ENCODE measurements around the gene EBF3.

EBF3 gene

GRCh38 chr10:129852829-129853561 is 111.1 kb downstream of the EBF3 start:
- no peak for DNase-seq (ENCODE audit: low read depth in 1 of 2, low spot score in 1 of 2)
- no peak for TF ChIP-seq JUND (IDR thresholded peaks at IDR 0.05; ENCODE audit: low read depth)
- in situ Hi-C loops (cut with HindIII; ENCODE audit: low pct_unique_long_range_greater_than_20kb, low sequenced_read_pairs) = no loop called here

- in situ Hi-C loops (cut with HindIII; ENCODE audit: low pct_unique_long_range_greater_than_20kb, low sequenced_read_pairs) = no loop called here
Measured at GRCh38 chr10:129851941-129852640, 112.0 kb downstream of the EBF3 start.

GRCh38 chr10:129850790-129851189 is 113.3 kb downstream of the EBF3 start:
- in situ Hi-C loops (cut with HindIII; ENCODE audit: low pct_unique_long_range_greater_than_20kb, low sequenced_read_pairs) = no loop called here
- DNase-seq (ENCODE audit: low read depth in 1 of 2, low spot score in 1 of 2) = no peak

More at GRCh38 chr10:129851941-129852640, 112.0 kb downstream of the EBF3 start:
- no peak for TF ChIP-seq JUND (IDR thresholded peaks at IDR 0.05; ENCODE audit: low read depth)
- DNase-seq (ENCODE audit: low read depth in 1 of 2, low spot score in 1 of 2) = no peak

GRCh38 chr10:129850316-129850715 is 113.8 kb downstream of the EBF3 start:
- in situ Hi-C loops (cut with HindIII; ENCODE audit: low pct_unique_long_range_greater_than_20kb, low sequenced_read_pairs) = no loop called here
- TF ChIP-seq JUND (IDR thresholded peaks at IDR 0.05; ENCODE audit: low read depth) = no peak

More at GRCh38 chr10:129850790-129851189, 113.3 kb downstream of the EBF3 start:
- TF ChIP-seq JUND (IDR thresholded peaks at IDR 0.05; ENCODE audit: low read depth) = no peak

GRCh38 chr10:129849853-129850252 is 114.2 kb downstream of the EBF3 start:
- TF ChIP-seq JUND (IDR thresholded peaks at IDR 0.05; ENCODE audit: low read depth) = no peak
- DNase-seq (ENCODE audit: low read depth in 1 of 2, low spot score in 1 of 2) = no peak
- in situ Hi-C loops (cut with HindIII; ENCODE audit: low pct_unique_long_range_greater_than_20kb, low sequenced_read_pairs) = no loop called here

More at GRCh38 chr10:129850316-129850715, 113.8 kb downstream of the EBF3 start:
- no peak for DNase-seq (ENCODE audit: low read depth in 1 of 2, low spot score in 1 of 2)

- TF ChIP-seq JUND (IDR thresholded peaks at IDR 0.05; ENCODE audit: low read depth) = no peak
- in situ Hi-C loops (cut with HindIII; ENCODE audit: low pct_unique_long_range_greater_than_20kb, low sequenced_read_pairs) = no loop called here
- no peak for DNase-seq (ENCODE audit: low read depth in 1 of 2, low spot score in 1 of 2)
Measured at GRCh38 chr10:129849452-129849750, 114.7 kb downstream of the EBF3 start.

GRCh38 chr10:129848696-129849451 is 115.2 kb downstream of the EBF3 start:
- in situ Hi-C loops (cut with HindIII; ENCODE audit: low pct_unique_long_range_greater_than_20kb, low sequenced_read_pairs) = no loop called here
- no peak for DNase-seq (ENCODE audit: low read depth in 1 of 2, low spot score in 1 of 2)
- no peak for TF ChIP-seq JUND (IDR thresholded peaks at IDR 0.05; ENCODE audit: low read depth)

- in situ Hi-C loops (cut with HindIII; ENCODE audit: low pct_unique_long_range_greater_than_20kb, low sequenced_read_pairs) = no loop called here
- no peak for TF ChIP-seq JUND (IDR thresholded peaks at IDR 0.05; ENCODE audit: low read depth)
- no peak for DNase-seq (ENCODE audit: low read depth in 1 of 2, low spot score in 1 of 2)
Measured at GRCh38 chr10:129847741-129848483, 116.2 kb downstream of the EBF3 start.

- DNase-seq (ENCODE audit: low read depth in 1 of 2, low spot score in 1 of 2) = no peak
- in situ Hi-C loops (cut with HindIII; ENCODE audit: low pct_unique_long_range_greater_than_20kb, low sequenced_read_pairs) = no loop called here
- no peak for TF ChIP-seq JUND (IDR thresholded peaks at IDR 0.05; ENCODE audit: low read depth)
Measured at GRCh38 chr10:129846991-129847391, 117.1 kb downstream of the EBF3 start.

GRCh38 chr10:129845111-129845753 is 118.8 kb downstream of the EBF3 start:
- in situ Hi-C loops (cut with HindIII; ENCODE audit: low pct_unique_long_range_greater_than_20kb, low sequenced_read_pairs) = no loop called here
- no peak for DNase-seq (ENCODE audit: low read depth in 1 of 2, low spot score in 1 of 2)

GRCh38 chr10:129844216-129844766 is 119.8 kb downstream of the EBF3 start:
- TF ChIP-seq JUND (IDR thresholded peaks at IDR 0.05; ENCODE audit: low read depth) = no peak
- in situ Hi-C loops (cut with HindIII; ENCODE audit: low pct_unique_long_range_greater_than_20kb, low sequenced_read_pairs) = no loop called here
- no peak for DNase-seq (ENCODE audit: low read depth in 1 of 2, low spot score in 1 of 2)

More at GRCh38 chr10:129845111-129845753, 118.8 kb downstream of the EBF3 start:
- TF ChIP-seq JUND (IDR thresholded peaks at IDR 0.05; ENCODE audit: low read depth) = no peak
